ENCODE results near the gene SCN5A. TPM values are rescaled to one million over a fixed set of nuclear protein-coding genes. Genes with fewer than 3 reads are reported as not detected.

The SCN5A gene
- total and polyA plus RNA-seq, 2 of the 13 experiments (the other 11 are each of a cell fraction or from before 2014, with no cell fraction given): 0.22 TPM; not detected in 1

- peaks cover 3 to 49% of the 10 kb centered on the region in 2 experiments for H3K27me3 ChIP-seq (ENCODE audit: control insufficient read depth in 1 of 2, insufficient read depth in 2 of 2, low read length in 2 of 2)
- no peak overlapping the region for H3K4me2 ChIP-seq (ENCODE audit: low read depth, low read length)
- H4K20me1 ChIP-seq (ENCODE audit: insufficient read depth, low read length): no peaks in the 10 kb centered on the region
- no peaks in the 10 kb centered on the region for H3K36me3 ChIP-seq (replicated peaks in 1 of 2; ENCODE audit: control insufficient read depth in 1 of 2, insufficient read depth in 2 of 2, low read length in 2 of 2)
- DNase-seq (ENCODE audit: low spot score): no peak
- WGBS (ENCODE audit: low lambda C conversion rate): 40% methylated on average over 7 of the region's 10 CpGs
- no peaks in the 10 kb centered on the region for H3K4me1 ChIP-seq (ENCODE audit: insufficient read depth, low read length)
- no peak overlapping the region for H3K27ac ChIP-seq (ENCODE audit: extremely low read length, insufficient read depth, low read length)
- H2AFZ ChIP-seq (ENCODE audit: low read length): no peak overlapping the region
- CTCF ChIA-PET (ENCODE audit: low intra/inter-chr PET ratio, low total read pairs): no interaction called here
- no peak overlapping the region for H3K9ac ChIP-seq (ENCODE audit: insufficient read depth, low read depth, low read length)
- no peak for ATAC-seq
- POLR2A ChIA-PET: no interaction called here
- BruUV-seq (replicated peaks): no TSS peak
- no peak overlapping the region for H3K4me3 ChIP-seq (replicated peaks in 1 of 3; ENCODE audit: insufficient read depth in 1 of 3, low read depth in 2 of 3, low read length in 3 of 3)
- H3K79me2 ChIP-seq (ENCODE audit: insufficient read depth, low read length): no peaks in the 10 kb centered on the region
- no peak for FAIRE-seq
- intact Hi-C loops (cut with micrococcal nuclease; ENCODE audit: unreplicated experiment): no loop called here
- TF ChIP-seq SNAPC2 (CRISPR knock-in tag; IDR thresholded peaks at IDR 0.05) (no peak), MBNL3 (CRISPR knock-in tag; conservative IDR thresholded peaks at IDR 0.05) (no peak), ERF (CRISPR knock-in tag; IDR thresholded peaks at IDR 0.05) (no peak), PHF21A (CRISPR knock-in tag; IDR thresholded peaks at IDR 0.05) (no peak), RORA (CRISPR knock-in tag; IDR thresholded peaks at IDR 0.05) (no peak), SP2 (CRISPR knock-in tag; IDR thresholded peaks at IDR 0.05) (no peak), ZEB1 (IDR thresholded peaks at IDR 0.05; ENCODE audit: insufficient replicate concordance, low read depth) (no peak), ZNF496 (CRISPR knock-in tag; IDR thresholded peaks at IDR 0.05; ENCODE audit: insufficient replicate concordance) (no peak), NFIC (IDR thresholded peaks at IDR 0.05; ENCODE audit: low read length) (no peak), JARID2 (CRISPR knock-in tag; IDR thresholded peaks at IDR 0.05; ENCODE audit: insufficient replicate concordance) (no peak), JUN (CRISPR knock-in tag; IDR thresholded peaks at IDR 0.05) (no peak), ZNF598 (CRISPR knock-in tag; IDR thresholded peaks at IDR 0.05; ENCODE audit: borderline replicate concordance) (no peak), TEAD3 (CRISPR knock-in tag; optimal IDR thresholded peaks at IDR 0.05; ENCODE audit: borderline replicate concordance) (no peak), PLRG1 (conservative IDR thresholded peaks at IDR 0.05) (no peak)
- TF ChIP-seq, protein P1, sequence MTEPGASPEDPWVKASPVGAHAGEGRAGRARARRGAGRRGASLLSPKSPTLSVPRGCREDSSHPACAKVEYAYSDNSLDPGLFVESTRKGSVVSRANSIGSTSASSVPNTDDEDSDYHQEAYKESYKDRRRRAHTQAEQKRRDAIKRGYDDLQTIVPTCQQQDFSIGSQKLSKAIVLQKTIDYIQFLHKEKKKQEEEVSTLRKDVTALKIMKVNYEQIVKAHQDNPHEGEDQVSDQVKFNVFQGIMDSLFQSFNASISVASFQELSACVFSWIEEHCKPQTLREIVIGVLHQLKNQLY (CRISPR knock-in tag; IDR thresholded peaks at IDR 0.05): no peak
- TF ChIP-seq, protein P2, sequence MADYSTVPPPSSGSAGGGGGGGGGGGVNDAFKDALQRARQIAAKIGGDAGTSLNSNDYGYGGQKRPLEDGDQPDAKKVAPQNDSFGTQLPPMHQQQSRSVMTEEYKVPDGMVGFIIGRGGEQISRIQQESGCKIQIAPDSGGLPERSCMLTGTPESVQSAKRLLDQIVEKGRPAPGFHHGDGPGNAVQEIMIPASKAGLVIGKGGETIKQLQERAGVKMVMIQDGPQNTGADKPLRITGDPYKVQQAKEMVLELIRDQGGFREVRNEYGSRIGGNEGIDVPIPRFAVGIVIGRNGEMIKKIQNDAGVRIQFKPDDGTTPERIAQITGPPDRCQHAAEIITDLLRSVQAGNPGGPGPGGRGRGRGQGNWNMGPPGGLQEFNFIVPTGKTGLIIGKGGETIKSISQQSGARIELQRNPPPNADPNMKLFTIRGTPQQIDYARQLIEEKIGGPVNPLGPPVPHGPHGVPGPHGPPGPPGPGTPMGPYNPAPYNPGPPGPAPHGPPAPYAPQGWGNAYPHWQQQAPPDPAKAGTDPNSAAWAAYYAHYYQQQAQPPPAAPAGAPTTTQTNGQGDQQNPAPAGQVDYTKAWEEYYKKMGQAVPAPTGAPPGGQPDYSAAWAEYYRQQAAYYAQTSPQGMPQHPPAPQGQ (CRISPR knock-in tag; IDR thresholded peaks at IDR 0.05; ENCODE audit: borderline replicate concordance): no peak
- TF ChIP-seq, protein P3, sequence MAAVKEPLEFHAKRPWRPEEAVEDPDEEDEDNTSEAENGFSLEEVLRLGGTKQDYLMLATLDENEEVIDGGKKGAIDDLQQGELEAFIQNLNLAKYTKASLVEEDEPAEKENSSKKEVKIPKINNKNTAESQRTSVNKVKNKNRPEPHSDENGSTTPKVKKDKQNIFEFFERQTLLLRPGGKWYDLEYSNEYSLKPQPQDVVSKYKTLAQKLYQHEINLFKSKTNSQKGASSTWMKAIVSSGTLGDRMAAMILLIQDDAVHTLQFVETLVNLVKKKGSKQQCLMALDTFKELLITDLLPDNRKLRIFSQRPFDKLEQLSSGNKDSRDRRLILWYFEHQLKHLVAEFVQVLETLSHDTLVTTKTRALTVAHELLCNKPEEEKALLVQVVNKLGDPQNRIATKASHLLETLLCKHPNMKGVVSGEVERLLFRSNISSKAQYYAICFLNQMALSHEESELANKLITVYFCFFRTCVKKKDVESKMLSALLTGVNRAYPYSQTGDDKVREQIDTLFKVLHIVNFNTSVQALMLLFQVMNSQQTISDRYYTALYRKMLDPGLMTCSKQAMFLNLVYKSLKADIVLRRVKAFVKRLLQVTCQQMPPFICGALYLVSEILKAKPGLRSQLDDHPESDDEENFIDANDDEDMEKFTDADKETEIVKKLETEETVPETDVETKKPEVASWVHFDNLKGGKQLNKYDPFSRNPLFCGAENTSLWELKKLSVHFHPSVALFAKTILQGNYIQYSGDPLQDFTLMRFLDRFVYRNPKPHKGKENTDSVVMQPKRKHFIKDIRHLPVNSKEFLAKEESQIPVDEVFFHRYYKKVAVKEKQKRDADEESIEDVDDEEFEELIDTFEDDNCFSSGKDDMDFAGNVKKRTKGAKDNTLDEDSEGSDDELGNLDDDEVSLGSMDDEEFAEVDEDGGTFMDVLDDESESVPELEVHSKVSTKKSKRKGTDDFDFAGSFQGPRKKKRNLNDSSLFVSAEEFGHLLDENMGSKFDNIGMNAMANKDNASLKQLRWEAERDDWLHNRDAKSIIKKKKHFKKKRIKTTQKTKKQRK (IDR thresholded peaks at IDR 0.05; ENCODE audit: low read length): no peak
- in situ Hi-C loops (cut with HindIII; ENCODE audit: extremely low pct_ligation_motif_present, low pct_unique_long_range_greater_than_20kb): no loop called here
- H3K9me3 ChIP-seq (ENCODE audit: low read length): no peaks in the 10 kb centered on the region
Measured at GRCh38 chr3:38622336-38622735, 27.2 kb downstream of the SCN5A start.
